ENCODE measurements around the gene FBXL7.

FBXL7 gene

DNA sequence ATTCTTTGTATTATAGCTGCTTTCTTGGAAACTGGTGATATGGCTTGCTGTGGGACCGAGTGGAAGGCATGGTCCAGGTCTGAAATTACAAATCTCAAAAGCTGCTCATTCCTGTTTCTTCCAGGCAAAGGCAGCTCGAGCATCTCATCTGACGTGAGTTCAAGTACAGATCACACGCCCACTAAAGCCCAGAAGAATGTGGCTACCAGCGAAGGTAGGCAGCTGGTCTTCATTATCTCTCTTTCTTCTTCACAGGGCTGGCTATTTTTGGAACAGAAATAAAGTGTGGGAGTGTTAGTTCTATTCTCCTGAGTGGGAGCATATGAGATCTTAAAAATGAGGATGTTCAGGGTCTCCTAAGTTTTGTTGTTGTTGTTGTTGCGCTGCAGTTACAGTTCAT is 115.9 kb downstream of the FBXL7 start:
- Histone ChIP-seq H3K36me3 (no peaks in the 10 kb centered on the region), H3K4me1 (ENCODE audit: control insufficient read depth in 1 of 2, insufficient read depth in 1 of 2, low read depth in 1 of 2, low read length in 1 of 2) (no peaks in the 10 kb centered on the region), H3K4me3 (ENCODE audit: low read depth in 1 of 2, low read length in 1 of 2) (no peak overlapping the region), H3K9me3 (no peaks in the 10 kb centered on the region), H3K27ac (no peak overlapping the region), H3K27me3 (no peaks in the 10 kb centered on the region)
- TF ChIP-seq, protein P1, sequence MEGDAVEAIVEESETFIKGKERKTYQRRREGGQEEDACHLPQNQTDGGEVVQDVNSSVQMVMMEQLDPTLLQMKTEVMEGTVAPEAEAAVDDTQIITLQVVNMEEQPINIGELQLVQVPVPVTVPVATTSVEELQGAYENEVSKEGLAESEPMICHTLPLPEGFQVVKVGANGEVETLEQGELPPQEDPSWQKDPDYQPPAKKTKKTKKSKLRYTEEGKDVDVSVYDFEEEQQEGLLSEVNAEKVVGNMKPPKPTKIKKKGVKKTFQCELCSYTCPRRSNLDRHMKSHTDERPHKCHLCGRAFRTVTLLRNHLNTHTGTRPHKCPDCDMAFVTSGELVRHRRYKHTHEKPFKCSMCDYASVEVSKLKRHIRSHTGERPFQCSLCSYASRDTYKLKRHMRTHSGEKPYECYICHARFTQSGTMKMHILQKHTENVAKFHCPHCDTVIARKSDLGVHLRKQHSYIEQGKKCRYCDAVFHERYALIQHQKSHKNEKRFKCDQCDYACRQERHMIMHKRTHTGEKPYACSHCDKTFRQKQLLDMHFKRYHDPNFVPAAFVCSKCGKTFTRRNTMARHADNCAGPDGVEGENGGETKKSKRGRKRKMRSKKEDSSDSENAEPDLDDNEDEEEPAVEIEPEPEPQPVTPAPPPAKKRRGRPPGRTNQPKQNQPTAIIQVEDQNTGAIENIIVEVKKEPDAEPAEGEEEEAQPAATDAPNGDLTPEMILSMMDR (IDR thresholded peaks at IDR 0.05), result no peak

DNA sequence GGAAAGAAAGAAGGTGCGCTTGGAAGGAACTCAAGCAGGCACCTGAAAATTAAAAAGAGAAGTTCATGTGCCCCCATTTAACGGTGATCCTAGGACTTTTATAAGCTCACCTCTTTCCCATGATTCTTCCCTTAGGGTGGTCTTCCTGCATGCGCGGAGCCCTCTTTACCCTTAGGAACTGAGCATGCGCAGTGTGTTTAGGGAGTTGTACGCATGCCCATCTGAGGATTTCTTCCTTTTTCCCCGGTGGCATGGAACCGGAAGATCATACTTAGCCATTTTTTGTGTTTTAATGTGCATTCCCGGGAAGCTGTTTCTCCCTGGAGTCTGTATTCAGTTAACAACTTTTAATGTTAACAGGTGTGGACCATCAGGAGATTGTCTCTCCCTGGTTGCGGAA is 119.0 kb downstream of the FBXL7 start:
- no peaks in the 10 kb centered on the region for H3K4me1 ChIP-seq (ENCODE audit: control insufficient read depth in 1 of 2, insufficient read depth in 1 of 2, low read depth in 1 of 2, low read length in 1 of 2)
- no peaks in the 10 kb centered on the region for H3K9me3 ChIP-seq
- H3K4me3 ChIP-seq (ENCODE audit: low read depth in 1 of 2, low read length in 1 of 2), result no peak overlapping the region
- H3K36me3 ChIP-seq, result no peaks in the 10 kb centered on the region
- H3K27me3 ChIP-seq, result no peaks in the 10 kb centered on the region
- no peak overlapping the region for H3K27ac ChIP-seq
- TF ChIP-seq, protein P1 (IDR thresholded peaks at IDR 0.05), result no peak

DNA sequence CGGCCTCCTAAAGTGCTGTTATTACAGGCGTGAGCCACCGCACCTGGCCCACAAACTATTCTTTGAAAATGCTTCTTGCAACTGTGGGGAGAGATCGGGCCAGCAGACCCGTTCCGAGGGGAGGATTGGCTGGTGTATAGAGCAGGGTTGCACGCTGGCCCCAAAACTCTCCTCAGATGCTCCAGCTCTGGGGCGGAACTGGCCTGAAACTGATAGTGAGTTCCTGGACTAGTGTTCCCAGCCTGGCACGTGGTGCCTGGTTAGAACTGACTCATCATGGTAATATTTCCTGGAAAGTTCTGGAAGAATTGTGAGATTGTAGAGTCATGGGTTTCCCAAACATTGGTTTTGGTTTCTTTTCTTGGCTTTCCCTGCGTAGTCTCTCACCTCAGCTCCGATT is 120.5 kb downstream of the FBXL7 start:
- Histone ChIP-seq H3K27ac (no peak overlapping the region), H3K36me3 (no peaks in the 10 kb centered on the region), H3K4me1 (ENCODE audit: control insufficient read depth in 1 of 2, insufficient read depth in 1 of 2, low read depth in 1 of 2, low read length in 1 of 2) (no peaks in the 10 kb centered on the region), H3K27me3 (no peaks in the 10 kb centered on the region), H3K4me3 (ENCODE audit: low read depth in 1 of 2, low read length in 1 of 2) (no peak overlapping the region), H3K9me3 (no peaks in the 10 kb centered on the region)
- TF ChIP-seq, protein P1 (IDR thresholded peaks at IDR 0.05), result no peak

DNA sequence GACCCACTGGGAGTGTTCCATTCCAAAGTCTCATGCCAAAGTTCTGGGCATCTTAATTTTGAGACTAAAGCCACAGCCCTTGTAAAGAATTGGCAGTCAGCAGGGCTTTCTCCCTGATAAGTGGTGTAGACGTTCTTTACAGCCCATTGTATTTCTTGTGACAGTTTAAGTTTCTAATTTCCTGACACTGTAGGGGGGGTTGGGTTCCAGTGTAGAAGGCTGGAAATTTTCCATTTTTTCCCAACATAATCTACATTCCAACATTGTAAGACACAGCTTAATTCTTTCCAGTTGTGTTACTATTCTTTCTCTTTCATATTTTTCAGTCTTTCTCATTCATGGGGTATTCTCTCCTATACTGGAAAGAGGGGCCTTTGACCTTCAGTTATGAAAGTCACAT is 121.1 kb downstream of the FBXL7 start:
- no peak overlapping the region for H3K4me3 ChIP-seq (ENCODE audit: low read depth in 1 of 2, low read length in 1 of 2)

DNA sequence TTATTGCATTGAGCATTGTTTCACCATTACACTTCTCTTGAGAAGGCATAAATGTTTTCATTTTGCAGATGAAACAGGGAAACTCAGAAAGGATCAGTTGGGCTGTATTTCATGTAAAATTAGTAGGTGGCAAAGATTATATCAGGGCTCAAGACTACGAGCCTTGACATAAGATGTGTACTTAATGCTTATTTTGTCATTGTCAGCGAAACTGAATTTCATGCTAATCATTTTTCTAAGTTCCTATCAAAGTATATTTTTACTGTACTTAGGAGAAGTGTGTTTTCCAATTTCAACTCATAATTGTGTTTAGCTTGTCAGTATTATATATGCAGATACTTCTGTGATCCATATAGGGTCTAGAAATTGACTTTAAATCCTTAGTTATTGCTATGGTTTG is 123.8 kb downstream of the FBXL7 start:
- H3K9me3 ChIP-seq, result no peaks in the 10 kb centered on the region
- TF ChIP-seq, protein P1 (IDR thresholded peaks at IDR 0.05), result no peak
- H3K36me3 ChIP-seq, result no peaks in the 10 kb centered on the region
- no peaks in the 10 kb centered on the region for H3K27me3 ChIP-seq
- no peaks in the 10 kb centered on the region for H3K4me1 ChIP-seq (ENCODE audit: control insufficient read depth in 1 of 2, insufficient read depth in 1 of 2, low read depth in 1 of 2, low read length in 1 of 2)
- H3K4me3 ChIP-seq (ENCODE audit: low read depth in 1 of 2, low read length in 1 of 2), result no peak overlapping the region
- no peak overlapping the region for H3K27ac ChIP-seq

More for the DNA sequence above, 121.1 kb downstream of the FBXL7 start:
- Histone ChIP-seq H3K27ac (no peak overlapping the region), H3K27me3 (no peaks in the 10 kb centered on the region), H3K9me3 (no peaks in the 10 kb centered on the region), H3K36me3 (no peaks in the 10 kb centered on the region), H3K4me1 (ENCODE audit: control insufficient read depth in 1 of 2, insufficient read depth in 1 of 2, low read depth in 1 of 2, low read length in 1 of 2) (no peaks in the 10 kb centered on the region)
- TF ChIP-seq, protein P1 (IDR thresholded peaks at IDR 0.05), result no peak

DNA sequence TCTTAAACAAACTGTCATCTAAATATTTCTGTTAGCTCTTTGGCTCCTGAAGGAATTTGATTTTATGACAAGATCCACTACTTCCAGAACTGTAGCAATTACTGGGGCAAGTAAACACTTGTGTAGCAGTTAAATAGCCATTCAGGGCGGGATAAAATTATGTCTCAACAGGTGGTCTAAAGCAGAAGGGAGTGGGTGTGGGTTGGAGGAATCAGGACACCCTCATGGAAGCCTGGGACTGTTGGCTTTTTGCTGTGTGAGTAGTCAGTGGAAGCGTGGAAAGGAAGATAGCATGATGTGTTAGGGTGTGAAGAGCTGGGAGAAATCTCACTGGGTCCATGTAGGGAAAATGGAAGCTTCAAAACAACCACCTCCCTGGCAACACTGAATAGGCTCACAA is 127.1 kb downstream of the FBXL7 start:
- Histone ChIP-seq H3K27me3 (no peaks in the 10 kb centered on the region), H3K36me3 (no peaks in the 10 kb centered on the region), H3K4me1 (ENCODE audit: control insufficient read depth in 1 of 2, insufficient read depth in 1 of 2, low read depth in 1 of 2, low read length in 1 of 2) (no peaks in the 10 kb centered on the region), H3K4me3 (ENCODE audit: low read depth in 1 of 2, low read length in 1 of 2) (no peak overlapping the region), H3K27ac (no peak overlapping the region), H3K9me3 (no peaks in the 10 kb centered on the region)
- TF ChIP-seq, protein P1 (IDR thresholded peaks at IDR 0.05), result no peak

All from neutrophil (primary cell).